SK-N-SH (cell line): ENCODE measurements around the gene MAGI2. TPM values are rescaled to one million over a fixed set of nuclear protein-coding genes. Genes with fewer than 3 reads are reported as not detected.

Experiments used
- CTCF ChIA-PET: fragments of 300-600, 350-600 bp; formaldehyde crosslinking; extraction: SDS; loops from one replicate; lab custom pipeline; 2021; lab: Yijun Ruan, JAX
- POLR2A ChIA-PET: fragments of 350-600 bp; sonication (Branson Sonifier 250); formaldehyde crosslinking; extraction: SDS; loops from one replicate; lab custom pipeline; 2020; ENCODE audit warnings: antibody characterized with exemption, inconsistent platforms; lab: Yijun Ruan, JAX
- DNase-seq: peaks from one replicate; pipeline ENCODE4 v3.0.0; 2012
- H2AFZ ChIP-seq: fragments of 200-600 bp; sonication (generic); 2 replicates; pipeline ENCODE4 v1.8.1; 2016; ENCODE audit warnings: antibody characterized with exemption, mild to moderate bottlenecking, low read depth
- H3F3A ChIP-seq: fragments of 200-600 bp; sonication (generic); replicated peaks from 2 replicates; pipeline ENCODE3; 2016; ENCODE audit warnings: antibody characterized with exemption, mild to moderate bottlenecking; ENCODE audit not compliant: insufficient read depth
- H3K27ac ChIP-seq, 2 experiments: fragments of 200-500 bp in 1 of 2; fragments of 200-600 bp in 1 of 2; sonication (Bioruptor generic) in 1 of 2; sonication (generic), shearing (Covaris generic) in 1 of 2; 2 replicates each; pipeline versions ENCODE4 v1.5.1 to v1.6.1; 2014 to 2016; ENCODE audit warnings: low read depth in 2 of 2, inconsistent platforms in 1 of 2, low read length in 1 of 2, mild to moderate bottlenecking in 1 of 2, mixed read lengths in 1 of 2
- H3K27me3 ChIP-seq: fragments of 200-600 bp; sonication (generic), shearing (Covaris generic); 2 replicates; pipeline ENCODE4 v1.6.1; 2016; ENCODE audit warnings: mixed run types; ENCODE audit not compliant: insufficient read depth
- H3K36me3 ChIP-seq, 2 experiments: fragments of 200-500 bp in 1 of 2; fragments of 200-600 bp in 1 of 2; sonication (Bioruptor generic) in 1 of 2; sonication (generic) in 1 of 2; replicated peaks in 1 of 2; 2 replicates each; pipeline versions ENCODE3 to v1.5.1; 2014 to 2016; ENCODE audit warnings: low read length in 1 of 2, mild to moderate bottlenecking in 1 of 2; ENCODE audit not compliant: insufficient read depth in 2 of 2, control insufficient read depth in 1 of 2
- H3K4me1 ChIP-seq, 2 experiments: fragments of 200-500 bp in 1 of 2; fragments of 200-600 bp in 1 of 2; sonication (Bioruptor generic) in 1 of 2; sonication (generic), shearing (Covaris generic) in 1 of 2; 2 replicates each; pipeline versions ENCODE4 v1.5.1 to v1.6.1; 2014 to 2016; ENCODE audit warnings: low read depth in 1 of 2, low read length in 1 of 2, mixed run types in 1 of 2; ENCODE audit not compliant: insufficient read depth in 2 of 2, control insufficient read depth in 1 of 2
- H3K4me2 ChIP-seq: fragments of 200-600 bp; sonication (generic), shearing (Covaris generic); 2 replicates; pipeline ENCODE4 v1.6.1; 2017; ENCODE audit warnings: mixed run types
- H3K4me3 ChIP-seq, 2 experiments: fragments of 200-500 bp in 1 of 2; fragments of 200-600 bp in 1 of 2; sonication (Bioruptor generic) in 1 of 2; sonication (generic), shearing (Covaris generic) in 1 of 2; 2 replicates each; pipeline versions ENCODE4 v1.5.1 to v1.8.1; 2014 to 2016; ENCODE audit warnings: low read depth in 2 of 2, inconsistent platforms in 1 of 2, low read length in 1 of 2, mild to moderate bottlenecking in 1 of 2, mixed read lengths in 1 of 2, moderate library complexity in 1 of 2
- H3K79me2 ChIP-seq: fragments of 200-600 bp; sonication (generic); 2 replicates; pipeline ENCODE4 v1.8.1; 2017; ENCODE audit warnings: mild to moderate bottlenecking; ENCODE audit not compliant: insufficient read depth
- H3K9ac ChIP-seq: fragments of 200-600 bp; sonication (generic); 2 replicates; pipeline ENCODE4 v1.6.1; 2017; ENCODE audit warnings: mixed run types
- H3K9me2 ChIP-seq: fragments of 200-600 bp; sonication (generic); 2 replicates; pipeline ENCODE4 v1.6.1; 2017; ENCODE audit warnings: mixed run types
- H3K9me3 ChIP-seq: fragments of 200-600 bp; sonication (generic); 2 replicates; pipeline ENCODE4 v1.6.1; 2017; ENCODE audit warnings: mixed run types, mild to moderate bottlenecking, moderate library complexity
- H4K20me1 ChIP-seq: fragments of 200-600 bp; sonication (generic); 2 replicates; pipeline ENCODE4 v1.6.1; 2017; ENCODE audit warnings: mild to moderate bottlenecking, mixed run types; ENCODE audit not compliant: insufficient read depth
- CHD2 ChIP-seq: fragments of 150-350 bp; IDR thresholded peaks from 2 replicates; pipeline ENCODE4 v1.6.1; 2018; ENCODE audit warnings: low read length; ENCODE audit not compliant: partially characterized antibody
- EZH2phosphoT487 ChIP-seq: fragments of 200-600 bp; sonication (generic); IDR thresholded peaks from 2 replicates; pipeline ENCODE4 v1.6.1; 2017; ENCODE audit warnings: low read depth, mixed run types, mild to moderate bottlenecking, antibody characterized with exemption, moderate library complexity, borderline replicate concordance
- FOXJ3 ChIP-seq: sonication (generic); formaldehyde crosslinking; IDR thresholded peaks from 2 replicates; pipeline ENCODE4 v1.5.1; 2020; ENCODE audit warnings: mild to moderate bottlenecking, missing genetic modification reagents
- FOXM1 ChIP-seq: IDR thresholded peaks from 2 replicates; pipeline ENCODE4 v1.4.0; 2012; ENCODE audit warnings: low read depth, mild to moderate bottlenecking
- GABPA ChIP-seq: IDR thresholded peaks from 2 replicates; pipeline ENCODE4 v1.4.0; 2012; ENCODE audit warnings: low read depth, mild to moderate bottlenecking
- JUND ChIP-seq: IDR thresholded peaks from 2 replicates; pipeline ENCODE4 v1.4.0; 2012
- NFIC ChIP-seq: IDR thresholded peaks from 2 replicates; pipeline ENCODE4 v1.4.0; 2012; ENCODE audit warnings: borderline replicate concordance
- NRF1 ChIP-seq: IDR thresholded peaks from 2 replicates; pipeline ENCODE4 v1.6.1; 2012; ENCODE audit warnings: low read depth, mild to moderate bottlenecking, low read length
- RCOR1 ChIP-seq: fragments of 150-350 bp; IDR thresholded peaks from 2 replicates; pipeline ENCODE4 v1.6.1; 2017; ENCODE audit warnings: antibody characterized with exemption, low read length
- RXRA ChIP-seq: IDR thresholded peaks from 2 replicates; pipeline ENCODE4 v1.4.0; 2012; ENCODE audit warnings: low read depth, mild to moderate bottlenecking, borderline replicate concordance
- SIN3A ChIP-seq: IDR thresholded peaks from 2 replicates; pipeline ENCODE4 v1.6.1; 2012; ENCODE audit warnings: low read depth, mild to moderate bottlenecking, low read length, moderate library complexity, borderline replicate concordance
- WGBS: methylation state at CpG from one replicate; pipeline ENCODE4 v1.1.6; 2017; ENCODE audit warnings: low lambda C conversion rate; 5-methylcytosine and 5-hydroxymethylcytosine counted together
- polyA plus RNA-seq, 3 experiments: library from polyadenylated mRNA; depleted of rRNA; stranded (reverse); fragments of >200 nt; gene quantifications; 2 replicates each; pipeline ENCODE4 v1.2.3, GENCODE V29; 2012
- TF ChIP-seq, protein P1 (sequence below): IDR thresholded peaks from 2 replicates; pipeline ENCODE4 v1.4.0; 2012; ENCODE audit warnings: low read depth
- TF ChIP-seq, protein P2 (sequence below): IDR thresholded peaks from 2 replicates; pipeline ENCODE4; 2012
- TF ChIP-seq, protein P3 (sequence below): fragments of 150-350 bp; IDR thresholded peaks from 2 replicates; pipeline ENCODE4 v1.6.1; 2017; ENCODE audit warnings: antibody characterized with exemption, low read length, low read depth, borderline replicate concordance
- TF ChIP-seq, protein P4 (sequence below): fragments of 200-600 bp; sonication (generic); IDR thresholded peaks from 2 replicates; pipeline ENCODE4 v1.6.1; 2017; ENCODE audit warnings: antibody characterized with exemption, mild to moderate bottlenecking, moderate library complexity
- TF ChIP-seq, protein P5 (sequence below): IDR thresholded peaks from 2 replicates; pipeline ENCODE4 v1.6.1; 2012; ENCODE audit warnings: mild to moderate bottlenecking, low read depth, low read length, moderate library complexity
- TF ChIP-seq, protein P6 (sequence below): IDR thresholded peaks from 2 replicates; pipeline ENCODE4 v1.4.0; 2012; ENCODE audit warnings: low read depth, borderline replicate concordance

The MAGI2 gene
- polyA plus RNA-seq, 1 of the 3 experiments (the other 2 are of a cell fraction), result 1.1 TPM

DNA sequence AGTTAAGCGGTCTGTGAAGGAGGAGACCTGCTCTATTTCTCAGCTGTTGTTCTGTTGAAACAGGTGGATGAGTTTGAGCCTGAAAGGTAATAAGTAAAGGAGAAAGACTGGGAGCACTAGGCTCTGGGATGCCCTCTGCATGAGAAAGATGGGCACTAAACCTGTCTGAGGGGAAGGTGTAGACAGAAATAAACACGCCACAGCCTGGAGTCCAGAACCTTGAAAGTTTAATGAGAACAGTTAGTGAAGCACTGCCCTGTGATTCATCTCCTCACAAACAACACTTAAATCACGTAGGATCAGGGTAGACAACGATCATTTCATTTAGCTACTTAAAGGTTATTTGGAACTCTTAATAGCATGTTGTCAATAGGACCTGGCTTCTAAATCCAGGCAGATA lies 1461.8 kb downstream of the MAGI2 start:
- H3K4me3 ChIP-seq, result no peak overlapping the region
- H3K36me3 ChIP-seq, result no peaks in the 10 kb centered on the region
- no peak overlapping the region for H3K27ac ChIP-seq
- ChIA-PET CTCF (interaction anchor here (1.1 kb wide), 1 partner anchor 18 kb away, joined by 3 read pairs; no protein-coding TSS in a partner anchor), POLR2A (no interaction called here)
- H3K9me3 ChIP-seq, result 0 out of 2 replicates have a peak, but pooled peaks cover 4% of the 10 kb centered on the region
- no peaks in the 10 kb centered on the region for H3K9me2 ChIP-seq
- TF ChIP-seq, protein P1, sequence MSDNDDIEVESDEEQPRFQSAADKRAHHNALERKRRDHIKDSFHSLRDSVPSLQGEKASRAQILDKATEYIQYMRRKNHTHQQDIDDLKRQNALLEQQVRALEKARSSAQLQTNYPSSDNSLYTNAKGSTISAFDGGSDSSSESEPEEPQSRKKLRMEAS, result no peak
- TF ChIP-seq GABPA (no peak), NRF1 (no peak), RXRA (no peak), CHD2 (no peak), NFIC (no peak), RCOR1 (no peak), SIN3A (no peak), JUND (no peak), EZH2phosphoT487 (no peak), FOXJ3 (CRISPR knock-in tag) (no peak), FOXM1 (no peak)
- TF ChIP-seq, protein P2, sequence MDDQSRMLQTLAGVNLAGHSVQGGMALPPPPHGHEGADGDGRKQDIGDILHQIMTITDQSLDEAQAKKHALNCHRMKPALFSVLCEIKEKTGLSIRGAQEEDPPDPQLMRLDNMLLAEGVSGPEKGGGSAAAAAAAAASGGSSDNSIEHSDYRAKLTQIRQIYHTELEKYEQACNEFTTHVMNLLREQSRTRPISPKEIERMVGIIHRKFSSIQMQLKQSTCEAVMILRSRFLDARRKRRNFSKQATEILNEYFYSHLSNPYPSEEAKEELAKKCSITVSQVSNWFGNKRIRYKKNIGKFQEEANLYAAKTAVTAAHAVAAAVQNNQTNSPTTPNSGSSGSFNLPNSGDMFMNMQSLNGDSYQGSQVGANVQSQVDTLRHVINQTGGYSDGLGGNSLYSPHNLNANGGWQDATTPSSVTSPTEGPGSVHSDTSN, result no peak
- TF ChIP-seq, protein P3, sequence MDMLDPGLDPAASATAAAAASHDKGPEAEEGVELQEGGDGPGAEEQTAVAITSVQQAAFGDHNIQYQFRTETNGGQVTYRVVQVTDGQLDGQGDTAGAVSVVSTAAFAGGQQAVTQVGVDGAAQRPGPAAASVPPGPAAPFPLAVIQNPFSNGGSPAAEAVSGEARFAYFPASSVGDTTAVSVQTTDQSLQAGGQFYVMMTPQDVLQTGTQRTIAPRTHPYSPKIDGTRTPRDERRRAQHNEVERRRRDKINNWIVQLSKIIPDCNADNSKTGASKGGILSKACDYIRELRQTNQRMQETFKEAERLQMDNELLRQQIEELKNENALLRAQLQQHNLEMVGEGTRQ, result no peak
- TF ChIP-seq, protein P4, sequence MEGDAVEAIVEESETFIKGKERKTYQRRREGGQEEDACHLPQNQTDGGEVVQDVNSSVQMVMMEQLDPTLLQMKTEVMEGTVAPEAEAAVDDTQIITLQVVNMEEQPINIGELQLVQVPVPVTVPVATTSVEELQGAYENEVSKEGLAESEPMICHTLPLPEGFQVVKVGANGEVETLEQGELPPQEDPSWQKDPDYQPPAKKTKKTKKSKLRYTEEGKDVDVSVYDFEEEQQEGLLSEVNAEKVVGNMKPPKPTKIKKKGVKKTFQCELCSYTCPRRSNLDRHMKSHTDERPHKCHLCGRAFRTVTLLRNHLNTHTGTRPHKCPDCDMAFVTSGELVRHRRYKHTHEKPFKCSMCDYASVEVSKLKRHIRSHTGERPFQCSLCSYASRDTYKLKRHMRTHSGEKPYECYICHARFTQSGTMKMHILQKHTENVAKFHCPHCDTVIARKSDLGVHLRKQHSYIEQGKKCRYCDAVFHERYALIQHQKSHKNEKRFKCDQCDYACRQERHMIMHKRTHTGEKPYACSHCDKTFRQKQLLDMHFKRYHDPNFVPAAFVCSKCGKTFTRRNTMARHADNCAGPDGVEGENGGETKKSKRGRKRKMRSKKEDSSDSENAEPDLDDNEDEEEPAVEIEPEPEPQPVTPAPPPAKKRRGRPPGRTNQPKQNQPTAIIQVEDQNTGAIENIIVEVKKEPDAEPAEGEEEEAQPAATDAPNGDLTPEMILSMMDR, result no peak
- TF ChIP-seq, protein P5, sequence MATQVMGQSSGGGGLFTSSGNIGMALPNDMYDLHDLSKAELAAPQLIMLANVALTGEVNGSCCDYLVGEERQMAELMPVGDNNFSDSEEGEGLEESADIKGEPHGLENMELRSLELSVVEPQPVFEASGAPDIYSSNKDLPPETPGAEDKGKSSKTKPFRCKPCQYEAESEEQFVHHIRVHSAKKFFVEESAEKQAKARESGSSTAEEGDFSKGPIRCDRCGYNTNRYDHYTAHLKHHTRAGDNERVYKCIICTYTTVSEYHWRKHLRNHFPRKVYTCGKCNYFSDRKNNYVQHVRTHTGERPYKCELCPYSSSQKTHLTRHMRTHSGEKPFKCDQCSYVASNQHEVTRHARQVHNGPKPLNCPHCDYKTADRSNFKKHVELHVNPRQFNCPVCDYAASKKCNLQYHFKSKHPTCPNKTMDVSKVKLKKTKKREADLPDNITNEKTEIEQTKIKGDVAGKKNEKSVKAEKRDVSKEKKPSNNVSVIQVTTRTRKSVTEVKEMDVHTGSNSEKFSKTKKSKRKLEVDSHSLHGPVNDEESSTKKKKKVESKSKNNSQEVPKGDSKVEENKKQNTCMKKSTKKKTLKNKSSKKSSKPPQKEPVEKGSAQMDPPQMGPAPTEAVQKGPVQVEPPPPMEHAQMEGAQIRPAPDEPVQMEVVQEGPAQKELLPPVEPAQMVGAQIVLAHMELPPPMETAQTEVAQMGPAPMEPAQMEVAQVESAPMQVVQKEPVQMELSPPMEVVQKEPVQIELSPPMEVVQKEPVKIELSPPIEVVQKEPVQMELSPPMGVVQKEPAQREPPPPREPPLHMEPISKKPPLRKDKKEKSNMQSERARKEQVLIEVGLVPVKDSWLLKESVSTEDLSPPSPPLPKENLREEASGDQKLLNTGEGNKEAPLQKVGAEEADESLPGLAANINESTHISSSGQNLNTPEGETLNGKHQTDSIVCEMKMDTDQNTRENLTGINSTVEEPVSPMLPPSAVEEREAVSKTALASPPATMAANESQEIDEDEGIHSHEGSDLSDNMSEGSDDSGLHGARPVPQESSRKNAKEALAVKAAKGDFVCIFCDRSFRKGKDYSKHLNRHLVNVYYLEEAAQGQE, result no peak
- TF ChIP-seq, protein P6, sequence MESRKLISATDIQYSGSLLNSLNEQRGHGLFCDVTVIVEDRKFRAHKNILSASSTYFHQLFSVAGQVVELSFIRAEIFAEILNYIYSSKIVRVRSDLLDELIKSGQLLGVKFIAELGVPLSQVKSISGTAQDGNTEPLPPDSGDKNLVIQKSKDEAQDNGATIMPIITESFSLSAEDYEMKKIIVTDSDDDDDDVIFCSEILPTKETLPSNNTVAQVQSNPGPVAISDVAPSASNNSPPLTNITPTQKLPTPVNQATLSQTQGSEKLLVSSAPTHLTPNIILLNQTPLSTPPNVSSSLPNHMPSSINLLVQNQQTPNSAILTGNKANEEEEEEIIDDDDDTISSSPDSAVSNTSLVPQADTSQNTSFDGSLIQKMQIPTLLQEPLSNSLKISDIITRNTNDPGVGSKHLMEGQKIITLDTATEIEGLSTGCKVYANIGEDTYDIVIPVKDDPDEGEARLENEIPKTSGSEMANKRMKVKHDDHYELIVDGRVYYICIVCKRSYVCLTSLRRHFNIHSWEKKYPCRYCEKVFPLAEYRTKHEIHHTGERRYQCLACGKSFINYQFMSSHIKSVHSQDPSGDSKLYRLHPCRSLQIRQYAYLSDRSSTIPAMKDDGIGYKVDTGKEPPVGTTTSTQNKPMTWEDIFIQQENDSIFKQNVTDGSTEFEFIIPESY, result no peak
- 92% methylated on average over 4 of the region's 4 CpGs for WGBS
- no peak overlapping the region for H3K4me2 ChIP-seq
- H3K9ac ChIP-seq, result no peak overlapping the region
- H3K27me3 ChIP-seq, result no peaks in the 10 kb centered on the region
- no peaks in the 10 kb centered on the region for H4K20me1 ChIP-seq
- no peak overlapping the region for H2AFZ ChIP-seq
- DNase-seq, result no peak
- no peaks in the 10 kb centered on the region for H3K79me2 ChIP-seq
- no peaks in the 10 kb centered on the region for H3K4me1 ChIP-seq
- H3F3A ChIP-seq, result no peaks in the 10 kb centered on the region
